H9 (cell line): ENCODE measurements around the gene PLD5. TPM values are rescaled to one million over a fixed set of nuclear protein-coding genes. Genes with fewer than 3 reads are reported as not detected.

ENCODE experiments used
- DNase-seq: peaks from one replicate; pipeline ENCODE4 v3.0.0-alpha.2; 2017
- H2AFZ ChIP-seq: one replicate; pipeline ENCODE4 v1.6.1; 2013; ENCODE audit warnings: mild to moderate bottlenecking, low read length, control low read depth, moderate library complexity
- H2AK5ac ChIP-seq: 2 replicates; pipeline ENCODE4 v1.6.1; 2013; ENCODE audit warnings: low read length, control low read depth, mixed read lengths; ENCODE audit not compliant: insufficient read length
- H2BK120ac ChIP-seq: one replicate; pipeline ENCODE4 v1.6.1; 2013; ENCODE audit warnings: low read depth, mild to moderate bottlenecking, low read length, control low read depth, inconsistent platforms; ENCODE audit not compliant: poor library complexity, severe bottlenecking
- H2BK12ac ChIP-seq: 2 replicates; pipeline ENCODE4 v1.6.1; 2013; ENCODE audit warnings: low read length, control low read depth, mixed read lengths, low read depth; ENCODE audit not compliant: insufficient read length
- H2BK15ac ChIP-seq: 2 replicates; pipeline ENCODE4 v1.6.1; 2013; ENCODE audit warnings: low read depth, low read length, control low read depth
- H2BK20ac ChIP-seq: one replicate; pipeline ENCODE4 v1.6.1; 2013; ENCODE audit warnings: low read depth, mild to moderate bottlenecking, low read length, control low read depth, inconsistent platforms; ENCODE audit not compliant: poor library complexity, severe bottlenecking
- H2BK5ac ChIP-seq: 2 replicates; pipeline ENCODE4 v1.6.1; 2013; ENCODE audit warnings: low read length, control low read depth, mixed read lengths; ENCODE audit not compliant: insufficient read length
- H3K14ac ChIP-seq: 2 replicates; pipeline ENCODE4 v1.6.1; 2013; ENCODE audit warnings: low read length, control low read depth; ENCODE audit not compliant: insufficient read depth
- H3K18ac ChIP-seq: 2 replicates; pipeline ENCODE4 v1.6.1; 2013; ENCODE audit warnings: low read depth, mild to moderate bottlenecking, mixed read lengths, low read length, control low read depth; ENCODE audit not compliant: insufficient read length
- H3K23ac ChIP-seq: 2 replicates; pipeline ENCODE4 v1.6.1; 2013; ENCODE audit warnings: low read length, control low read depth, mixed read lengths, low read depth; ENCODE audit not compliant: insufficient read length
- H3K23me2 ChIP-seq: 2 replicates; pipeline ENCODE4 v1.6.1; 2013; ENCODE audit warnings: low read depth, mild to moderate bottlenecking, mixed read lengths, low read length, control low read depth; ENCODE audit not compliant: insufficient read length, poor library complexity, severe bottlenecking
- H3K27ac ChIP-seq: 2 replicates; pipeline ENCODE4 v1.5.1; 2013; ENCODE audit warnings: low read length, control low read depth, mixed read lengths, low read depth; ENCODE audit not compliant: insufficient read length
- H3K27me3 ChIP-seq: 2 replicates; pipeline ENCODE4 v1.6.1; 2013; ENCODE audit warnings: low read length, control low read depth, inconsistent platforms; ENCODE audit not compliant: insufficient read depth
- H3K4ac ChIP-seq: 2 replicates; pipeline ENCODE4 v1.6.1; 2013; ENCODE audit warnings: low read depth, mild to moderate bottlenecking, control low read depth, inconsistent platforms, low read length, moderate library complexity
- H3K4me1 ChIP-seq: 2 replicates; pipeline ENCODE4 v1.6.1; 2013; ENCODE audit warnings: low read length, control low read depth, inconsistent platforms; ENCODE audit not compliant: insufficient read depth
- H3K4me2 ChIP-seq: 2 replicates; pipeline ENCODE4 v1.6.1; 2013; ENCODE audit warnings: low read length, control low read depth, mixed read lengths; ENCODE audit not compliant: insufficient read length, insufficient read depth
- H3K56ac ChIP-seq: 2 replicates; pipeline ENCODE4 v1.6.1; 2013; ENCODE audit warnings: low read depth, mild to moderate bottlenecking, mixed read lengths, low read length, control low read depth; ENCODE audit not compliant: insufficient read length
- H3K79me1 ChIP-seq: 2 replicates; pipeline ENCODE4 v1.6.1; 2013; ENCODE audit warnings: low read depth, mild to moderate bottlenecking, moderate library complexity, low read length, control low read depth, inconsistent platforms; ENCODE audit not compliant: insufficient read depth, poor library complexity, severe bottlenecking
- H3K79me2 ChIP-seq: 2 replicates; pipeline ENCODE4 v1.6.1; 2013; ENCODE audit warnings: low read length, control low read depth, inconsistent platforms; ENCODE audit not compliant: insufficient read depth
- H3K9ac ChIP-seq: 2 replicates; pipeline ENCODE4 v1.6.1; 2013; ENCODE audit warnings: low read length, control low read depth, mixed read lengths; ENCODE audit not compliant: insufficient read length; ENCODE audit errors: extremely low read depth
- H3K9me3 ChIP-seq: one replicate; pipeline ENCODE4 v1.6.1; 2013; ENCODE audit warnings: low read depth, low read length, inconsistent platforms; ENCODE audit not compliant: control insufficient read depth
- H3T11ph ChIP-seq: one replicate; pipeline ENCODE4 v1.6.1; 2013; ENCODE audit warnings: mild to moderate bottlenecking, low read length, control low read depth, inconsistent platforms
- H4K20me1 ChIP-seq: one replicate; pipeline ENCODE4 v1.6.1; 2013; ENCODE audit not compliant: control insufficient read depth, insufficient read length, insufficient read depth
- H4K5ac ChIP-seq: 2 replicates; pipeline ENCODE4 v1.6.1; 2013; ENCODE audit warnings: low read depth, mild to moderate bottlenecking, mixed read lengths, low read length, control low read depth; ENCODE audit not compliant: insufficient read length
- H4K8ac ChIP-seq: replicated peaks from 2 replicates; pipeline ENCODE4 v1.6.1; 2013; ENCODE audit warnings: low read length, control low read depth, mixed read lengths, low read depth; ENCODE audit not compliant: insufficient read length
- H4K91ac ChIP-seq: 2 replicates; pipeline ENCODE4 v1.6.1; 2013; ENCODE audit warnings: low read depth, mild to moderate bottlenecking, moderate library complexity, mixed read lengths, low read length, control low read depth; ENCODE audit not compliant: insufficient read length
- H3K27ac Mint-ChIP-seq, 3 experiments: 2 replicates in 2 of 3; 3 replicates in 1 of 3; pipeline ENCODE4 v1.8.0; 2020 to 2021; ENCODE audit warnings: mixed read lengths in 3 of 3, mild to moderate bottlenecking in 1 of 3, moderate library complexity in 1 of 3
- H3K27me3 Mint-ChIP-seq: 2 replicates; pipeline ENCODE4 v1.8.0; 2021; ENCODE audit warnings: low read depth, mild to moderate bottlenecking, moderate library complexity, mixed read lengths
- H3K36me3 Mint-ChIP-seq, 3 experiments: 2 replicates in 2 of 3; 3 replicates in 1 of 3; pipeline ENCODE4 v1.8.0; 2020 to 2021; ENCODE audit warnings: low read depth in 3 of 3, mixed read lengths in 3 of 3; ENCODE audit not compliant: insufficient read depth in 1 of 3
- H3K4me1 Mint-ChIP-seq, 2 experiments: 2 replicates each; pipeline ENCODE4 v1.8.0; 2020; ENCODE audit warnings: mixed read lengths in 2 of 2
- H3K4me3 Mint-ChIP-seq, 2 experiments: 2 replicates in 1 of 2; 3 replicates in 1 of 2; pipeline ENCODE4 v1.8.0; 2020 to 2021; ENCODE audit warnings: mild to moderate bottlenecking in 2 of 2, mixed read lengths in 2 of 2, moderate library complexity in 1 of 2
- H3K9me3 Mint-ChIP-seq, 2 experiments: 2 replicates in 1 of 2; 3 replicates in 1 of 2; pipeline ENCODE4 v1.8.0; 2020; ENCODE audit warnings: mild to moderate bottlenecking in 2 of 2, mixed read lengths in 2 of 2, moderate library complexity in 1 of 2
- WGBS: extraction: QIAGEN DNeasy Blood & Tissue Kit; methylation state at CpG from one replicate; pipeline ENCODE4 v1.1.7; 2013; ENCODE audit warnings: missing lambda C conversion rate, low lambda C conversion rate, mixed read lengths; ENCODE audit not compliant: insufficient read length; ENCODE audit errors: extremely low coverage; 5-methylcytosine and 5-hydroxymethylcytosine counted together
- total RNA-seq: library from RNA; stranded (reverse); gene quantifications from 2 replicates; pipeline ENCODE4 v1.2.1, GENCODE V29; 2021
- TF ChIP-seq, protein P1 (sequence below): fragments of 200-600 bp; sonication (generic); conservative IDR thresholded peaks from 3 replicates; pipeline ENCODE4 v1.8.0; 2021; ENCODE audit warnings: antibody characterized with exemption, mild to moderate bottlenecking

The PLD5 gene
- total RNA-seq, 1 experiment from 2014 or later: 5.2 TPM

DNA sequence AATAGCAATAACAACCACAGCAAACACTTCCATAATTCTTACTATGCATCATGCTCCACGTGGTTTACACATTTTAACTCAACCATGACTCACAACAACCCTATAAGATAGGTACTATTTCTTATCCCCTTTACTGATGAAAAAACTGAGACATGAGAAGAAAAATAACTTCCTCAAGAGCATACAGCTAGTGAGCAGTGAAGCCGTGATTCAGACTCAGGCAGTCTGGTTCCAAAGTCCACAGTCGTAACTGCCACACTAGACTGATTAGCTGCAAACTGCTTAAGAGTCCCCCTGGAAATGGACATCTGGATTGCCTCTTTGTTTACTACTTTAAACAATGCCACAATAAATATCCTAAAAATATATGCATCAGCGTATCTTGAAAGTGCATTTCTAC is 55.7 kb downstream of the PLD5 start:
- Histone ChIP-seq H3K56ac (no peak overlapping the region), H3K27me3 (no peaks in the 10 kb centered on the region), H4K91ac (no peak overlapping the region), H3K79me1 (no peaks in the 10 kb centered on the region), H3K27ac (no peak overlapping the region), H2AFZ (no peak overlapping the region), H3K4me1 (no peaks in the 10 kb centered on the region), H3K79me2 (no peaks in the 10 kb centered on the region), H3K9me3 (no peaks in the 10 kb centered on the region), H3K23ac (no peak overlapping the region), H4K8ac (no peak overlapping the region), H2BK12ac (no peak overlapping the region), H3K9ac (no peak overlapping the region), H2BK120ac (no peak overlapping the region), H3K23me2 (no peaks in the 10 kb centered on the region), H2BK5ac (no peak overlapping the region), H3K14ac (no peak overlapping the region), H3K18ac (no peak overlapping the region), H4K20me1 (no peaks in the 10 kb centered on the region), H4K5ac (no peak overlapping the region), H2BK15ac (no peak overlapping the region), H2BK20ac (no peak overlapping the region), H3K4me2 (no peak overlapping the region), H2AK5ac (no peak overlapping the region), H3K4ac (no peak overlapping the region), H3T11ph (no peak overlapping the region)
- Mint-ChIP-seq H3K4me1 (0 out of 4 replicates have a peak, but pooled peaks cover 0 to 4% of the 10 kb centered on the region in 2 experiments), H3K9me3 (no peaks in the 10 kb centered on the region), H3K27ac (0 out of 7 replicates have a peak overlapping the region, but pooled peaks of 1 of the 3 experiments have one; percentile 76), H3K36me3 (no peaks in the 10 kb centered on the region), H3K27me3 (no peaks in the 10 kb centered on the region), H3K4me3 (no peak overlapping the region)
- WGBS: no CpG with 5 or more reads among the region's 4 CpGs
- no peak for DNase-seq
- TF ChIP-seq, protein P1, sequence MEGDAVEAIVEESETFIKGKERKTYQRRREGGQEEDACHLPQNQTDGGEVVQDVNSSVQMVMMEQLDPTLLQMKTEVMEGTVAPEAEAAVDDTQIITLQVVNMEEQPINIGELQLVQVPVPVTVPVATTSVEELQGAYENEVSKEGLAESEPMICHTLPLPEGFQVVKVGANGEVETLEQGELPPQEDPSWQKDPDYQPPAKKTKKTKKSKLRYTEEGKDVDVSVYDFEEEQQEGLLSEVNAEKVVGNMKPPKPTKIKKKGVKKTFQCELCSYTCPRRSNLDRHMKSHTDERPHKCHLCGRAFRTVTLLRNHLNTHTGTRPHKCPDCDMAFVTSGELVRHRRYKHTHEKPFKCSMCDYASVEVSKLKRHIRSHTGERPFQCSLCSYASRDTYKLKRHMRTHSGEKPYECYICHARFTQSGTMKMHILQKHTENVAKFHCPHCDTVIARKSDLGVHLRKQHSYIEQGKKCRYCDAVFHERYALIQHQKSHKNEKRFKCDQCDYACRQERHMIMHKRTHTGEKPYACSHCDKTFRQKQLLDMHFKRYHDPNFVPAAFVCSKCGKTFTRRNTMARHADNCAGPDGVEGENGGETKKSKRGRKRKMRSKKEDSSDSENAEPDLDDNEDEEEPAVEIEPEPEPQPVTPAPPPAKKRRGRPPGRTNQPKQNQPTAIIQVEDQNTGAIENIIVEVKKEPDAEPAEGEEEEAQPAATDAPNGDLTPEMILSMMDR: no peak
